GM19099 (cell line): ENCODE results near the gene ABHD13.
A peak's percentile ranks its signal among the peaks of the same experiment; 100 is the strongest.

Experiments used
- POLR2A ChIP-seq: IDR thresholded peaks from 3 replicates; pipeline ENCODE4 v1.6.1; 2011; ENCODE audit warnings: low read depth; ENCODE audit not compliant: insufficient read length; ENCODE audit errors: extremely low read depth

The ABHD13 gene

GRCh38 chr13:108215436-108215835 is 2.8 kb upstream of the ABHD13 start, which contains the start of gene LIG4:
Gene LIG4 (minus strand): TSS chr13:108215536. CDS start chr13:108211268, 4,268 bp downstream.
- TF ChIP-seq POLR2A: peak; percentile 73

GRCh38 chr13:108220041-108220440 is 1.8 kb downstream of the ABHD13 start:
- no peak for TF ChIP-seq POLR2A

- no peak for TF ChIP-seq POLR2A
These were observed 5.7 kb downstream of the ABHD13 start for GRCh38 chr13:108223687-108224503.

- TF ChIP-seq POLR2A: no peak
These were observed 7.2 kb downstream of the ABHD13 start for GRCh38 chr13:108225440-108225839.

- TF ChIP-seq POLR2A: no peak
These were observed 8.0 kb downstream of the ABHD13 start for GRCh38 chr13:108226184-108226583.

- TF ChIP-seq POLR2A: no peak
These were observed 9.6 kb downstream of the ABHD13 start for GRCh38 chr13:108227651-108228272.

GRCh38 chr13:108230377-108230776 is 12.2 kb downstream of the ABHD13 start:
- TF ChIP-seq POLR2A: no peak

- TF ChIP-seq POLR2A: no peak
These were observed 31.0 kb downstream of the ABHD13 start for GRCh38 chr13:108249150-108249549.

GRCh38 chr13:108257248-108257647 is 39.1 kb downstream of the ABHD13 start:
- no peak for TF ChIP-seq POLR2A

- no peak for TF ChIP-seq POLR2A
These were observed 45.6 kb downstream of the ABHD13 start for GRCh38 chr13:108263621-108264355.

- no peak for TF ChIP-seq POLR2A
These were observed 48.3 kb downstream of the ABHD13 start for GRCh38 chr13:108266321-108266990.

- no peak for TF ChIP-seq POLR2A
These were observed 49.2 kb downstream of the ABHD13 start for GRCh38 chr13:108267347-108267746.

GRCh38 chr13:108268466-108269112 is 50.4 kb downstream of the ABHD13 start:
- no peak for TF ChIP-seq POLR2A

- peak; percentile 59 for TF ChIP-seq POLR2A
These were observed 51.6 kb downstream of the ABHD13 start, which contains the start of gene TNFSF13B for GRCh38 chr13:108269601-108270328. Gene TNFSF13B (plus strand): TSS chr13:108269718. CDS start chr13:108269896, 178 bp downstream.

- no peak for TF ChIP-seq POLR2A
These were observed 52.2 kb downstream of the ABHD13 start for GRCh38 chr13:108270442-108270841.
